GM21786 (cell line): Measurements from ENCODE around the gene BTBD9.

Experiments
- ATAC-seq: cut with Tn5 transposase; IDR thresholded peaks from one replicate; pipeline ENCODE4 v1.9.1; 2021; ENCODE audit not compliant: unreplicated experiment

The BTBD9 gene

DNA sequence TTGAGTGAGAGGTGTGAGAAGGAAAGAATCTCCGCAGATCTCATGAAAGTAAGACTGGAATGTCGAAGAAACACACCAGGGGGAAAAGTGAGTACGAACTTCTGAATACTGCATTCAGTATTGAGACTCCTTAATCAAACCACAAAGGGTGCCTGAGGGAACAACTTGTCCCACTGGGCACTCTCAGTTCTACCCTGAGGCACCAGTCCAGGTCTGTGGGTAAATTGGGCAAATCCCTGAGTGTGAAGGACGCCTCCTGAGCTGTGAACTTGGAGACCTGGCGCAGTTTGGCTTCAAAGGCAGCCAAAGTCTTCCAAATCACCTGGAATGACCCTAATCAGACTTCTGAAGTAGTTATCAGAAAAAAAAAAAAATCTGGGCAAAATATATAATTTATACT is 329.7 kb downstream of the BTBD9 start:
- no peak for ATAC-seq

- ATAC-seq = peak; percentile 70
Observed at GRCh38 chr6:38307740-38308139, 332.0 kb downstream of the BTBD9 start.

DNA sequence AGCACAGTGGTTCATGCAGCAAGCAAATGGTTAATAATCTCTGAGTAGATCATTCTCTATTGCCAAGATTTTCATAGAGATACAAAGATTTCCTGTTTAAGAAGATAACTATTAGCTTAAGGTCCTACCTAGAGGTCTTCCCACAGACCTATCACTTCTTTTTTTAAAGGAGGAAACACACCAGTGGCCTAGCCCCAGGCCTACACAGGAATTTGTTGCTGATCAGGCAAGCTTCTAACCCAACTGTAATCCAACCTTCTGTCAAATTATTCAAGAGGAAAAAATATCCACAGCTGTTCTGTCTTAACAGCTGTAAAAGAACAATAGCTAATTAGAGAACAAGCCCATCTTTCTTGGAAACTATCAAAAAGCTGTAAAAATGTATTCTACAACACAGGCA is 332.8 kb downstream of the BTBD9 start:
- ATAC-seq = peak; percentile 52

DNA sequence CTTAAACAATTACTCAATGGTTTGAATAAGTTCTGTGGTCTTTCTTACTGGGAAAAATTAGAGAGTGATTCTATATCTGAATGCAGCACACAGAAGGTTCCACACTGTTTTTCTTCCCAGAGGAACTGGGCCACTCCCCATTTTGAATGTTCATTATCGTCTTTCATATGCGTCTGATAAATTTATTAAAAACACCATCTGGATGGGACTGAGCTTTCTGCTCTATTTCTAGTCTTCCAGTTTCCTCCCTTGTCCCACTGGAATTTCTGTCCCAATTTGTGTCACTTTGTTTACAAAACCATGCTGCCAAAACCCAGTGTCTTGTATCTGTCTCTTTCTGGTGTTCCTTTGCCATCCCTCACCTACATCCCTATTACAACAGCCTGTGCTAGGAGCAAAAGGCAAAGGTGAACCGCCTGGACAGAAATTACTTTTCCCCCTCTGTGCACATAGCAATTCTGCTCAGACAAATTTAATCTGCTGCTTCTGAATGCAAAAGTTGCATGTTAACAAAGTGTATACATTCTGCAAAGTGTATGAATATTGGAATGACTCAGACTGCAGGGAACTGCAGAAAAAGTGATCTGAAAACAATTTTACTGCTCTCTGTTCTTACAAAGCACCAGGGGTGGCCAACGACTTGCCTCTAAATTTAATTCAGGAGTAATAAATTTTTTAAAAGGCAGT is 333.6 kb downstream of the BTBD9 start:
- ATAC-seq = peak; percentile 65

- no peak for ATAC-seq
Observed at GRCh38 chr6:38302838-38303237, 336.9 kb downstream of the BTBD9 start.

DNA sequence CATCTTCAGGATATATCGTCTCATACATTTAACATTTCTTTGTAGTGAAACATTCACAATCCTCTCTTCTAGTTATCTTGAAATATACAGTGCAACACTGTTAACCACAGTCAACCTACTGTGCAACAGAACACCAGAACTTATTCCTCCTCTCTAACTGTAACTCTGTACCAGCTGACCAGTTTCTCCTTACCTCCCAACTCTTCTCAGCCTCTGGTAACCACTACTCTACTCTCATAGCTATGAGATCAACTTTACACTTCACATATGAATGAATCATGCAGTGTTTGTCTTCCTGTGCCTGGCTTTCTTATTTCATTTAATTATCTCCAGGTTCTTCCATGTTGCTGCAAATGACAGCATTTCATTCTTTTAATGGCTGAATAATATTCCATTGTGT is 337.6 kb downstream of the BTBD9 start:
- no peak for ATAC-seq

DNA sequence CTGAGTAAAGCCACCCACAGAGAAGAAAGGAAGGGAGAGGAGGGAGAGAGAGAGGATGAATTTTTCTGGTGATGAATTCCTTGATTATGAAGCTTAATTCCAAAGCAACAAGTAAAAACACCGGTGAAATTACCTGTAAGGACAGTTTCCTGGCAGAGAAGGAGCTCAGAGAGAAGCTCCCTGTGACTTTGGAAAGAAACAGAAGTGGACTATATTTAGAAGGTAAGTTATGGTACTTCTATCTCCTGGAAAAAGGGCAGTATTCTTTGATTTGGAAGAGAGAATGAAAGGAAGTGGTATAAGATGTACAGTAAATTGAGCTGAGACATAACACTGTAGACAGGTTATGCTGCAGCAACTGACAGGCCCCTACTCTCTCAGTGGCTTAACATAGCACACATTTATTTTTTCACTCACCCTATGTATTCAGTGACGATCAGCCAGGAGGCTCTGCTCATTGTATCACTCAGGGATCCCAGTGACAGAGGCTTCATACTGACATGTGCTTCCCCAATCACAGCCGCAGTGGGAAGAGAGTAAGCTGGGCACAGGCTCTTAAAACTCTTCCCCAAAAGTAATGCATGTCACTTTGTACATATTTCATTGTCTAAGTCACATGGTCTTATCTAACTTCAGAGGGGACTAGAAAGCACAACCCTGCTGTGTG is 349.5 kb downstream of the BTBD9 start:
- no peak for ATAC-seq

DNA sequence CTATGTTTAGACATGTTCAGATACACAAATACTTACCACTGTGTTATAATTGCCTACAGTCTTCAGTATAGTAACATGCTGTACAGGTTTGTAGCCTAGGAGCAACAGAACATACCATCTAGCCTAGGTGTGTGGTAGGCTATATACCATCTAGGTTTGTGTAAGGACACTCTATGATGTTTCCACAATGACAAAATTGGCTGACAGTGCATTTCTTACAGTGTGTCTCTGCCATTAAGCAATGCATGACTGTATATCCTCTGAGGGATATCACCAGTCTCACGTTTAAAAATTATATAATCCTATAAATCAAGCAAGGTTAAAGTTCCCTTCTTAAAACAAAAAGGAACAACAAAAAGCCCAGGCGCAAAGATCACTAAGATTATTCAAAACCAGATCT is 352.2 kb downstream of the BTBD9 start:
- ATAC-seq = no peak

DNA sequence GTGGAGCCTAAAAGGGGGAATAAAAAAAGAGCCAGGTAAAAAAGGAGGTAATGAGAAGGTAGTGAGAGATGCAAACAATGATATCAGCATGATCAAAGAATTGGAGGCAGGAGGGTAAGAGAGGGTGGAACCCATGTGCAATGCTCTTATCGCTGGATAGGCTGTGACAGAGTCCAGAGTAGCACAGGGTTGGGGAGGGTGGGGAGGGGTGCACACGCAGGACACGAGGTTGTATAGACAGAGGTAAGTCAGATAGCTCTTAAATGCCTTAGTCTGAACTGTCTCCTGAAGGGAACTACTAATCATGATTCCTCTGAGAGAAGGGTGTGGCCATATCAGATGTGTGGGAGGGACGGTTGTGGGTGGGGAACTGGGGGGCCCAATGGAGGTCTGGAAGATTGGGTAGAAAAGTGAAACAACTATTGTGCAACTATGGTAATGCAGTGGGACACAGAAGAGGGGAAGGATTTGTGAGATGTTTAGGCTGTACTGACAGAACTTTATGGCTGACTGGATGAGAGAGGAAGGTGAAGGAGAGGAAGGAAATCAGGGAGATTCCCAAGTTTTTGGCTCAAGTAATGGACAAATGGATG is 354.8 kb downstream of the BTBD9 start:
- ATAC-seq = no peak

- ATAC-seq = no peak
Observed at GRCh38 chr6:38283734-38284362, 355.9 kb downstream of the BTBD9 start.

- no peak for ATAC-seq
Observed at GRCh38 chr6:38282911-38283310, 356.8 kb downstream of the BTBD9 start.

DNA sequence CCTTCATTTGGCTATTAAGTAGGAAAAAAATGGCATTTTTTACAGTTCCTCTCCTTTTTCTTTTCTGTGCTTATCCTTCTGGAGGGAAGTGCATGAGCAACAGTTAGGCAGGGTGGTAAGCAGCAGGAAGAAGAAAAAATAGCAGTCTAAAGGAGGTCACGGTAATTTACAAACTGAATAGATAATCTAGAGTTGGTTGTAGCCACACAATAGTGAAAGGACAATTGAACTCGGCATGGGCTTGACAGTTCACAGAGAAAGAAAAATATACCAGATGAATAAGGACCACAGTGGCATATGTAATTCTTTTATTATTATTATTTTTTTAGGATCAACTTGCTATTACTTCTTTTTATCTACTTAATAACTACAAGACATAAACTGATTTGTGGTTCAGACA is 358.6 kb downstream of the BTBD9 start:
- no peak for ATAC-seq

DNA sequence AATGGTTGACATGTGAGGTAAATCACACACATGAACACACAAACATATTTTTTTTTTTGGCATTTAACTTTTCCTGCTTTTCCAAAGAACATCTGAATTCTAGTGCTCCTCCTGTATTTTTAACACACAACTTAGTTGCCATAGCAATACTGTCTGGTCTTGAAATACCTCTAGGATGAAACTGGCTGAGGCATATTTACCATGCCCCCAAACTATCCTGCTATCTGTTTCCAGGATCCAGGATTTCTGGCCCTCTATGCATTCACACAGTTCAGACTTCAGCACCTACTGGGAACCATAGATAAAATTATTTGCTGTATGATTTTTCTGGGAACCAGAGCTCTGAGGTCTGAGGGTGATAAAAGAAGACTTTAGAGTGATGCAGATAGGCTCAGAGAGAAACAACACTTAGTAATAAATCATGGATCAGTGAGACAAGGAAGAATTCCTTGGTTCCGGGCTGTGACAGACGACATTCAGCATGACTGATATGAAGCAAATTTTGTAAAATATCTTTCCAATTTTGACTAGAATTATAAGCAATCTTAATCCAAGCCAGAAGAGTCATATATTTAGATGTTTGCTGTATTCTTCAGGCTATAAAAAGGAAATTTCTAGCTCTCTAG is 359.7 kb downstream of the BTBD9 start:
- ATAC-seq = no peak

DNA sequence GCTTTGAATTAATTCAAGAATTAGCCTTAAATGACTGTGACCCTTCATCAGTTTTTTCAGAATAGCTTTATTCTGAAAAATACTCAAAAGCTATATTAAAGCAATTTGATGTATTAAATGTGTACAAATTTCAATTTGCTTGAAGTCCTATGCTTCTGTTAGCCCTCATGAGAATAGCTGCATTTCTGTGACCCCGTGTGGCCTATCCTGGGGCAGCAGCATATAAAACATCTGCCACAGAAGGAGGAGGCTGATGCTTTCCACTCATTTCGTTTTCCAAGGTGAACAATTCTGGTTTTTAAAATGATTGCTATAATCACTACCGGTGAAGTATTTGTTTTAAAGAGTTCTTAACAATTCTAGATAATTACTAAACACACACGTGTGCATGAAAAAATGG is 360.3 kb downstream of the BTBD9 start:
- ATAC-seq = no peak

DNA sequence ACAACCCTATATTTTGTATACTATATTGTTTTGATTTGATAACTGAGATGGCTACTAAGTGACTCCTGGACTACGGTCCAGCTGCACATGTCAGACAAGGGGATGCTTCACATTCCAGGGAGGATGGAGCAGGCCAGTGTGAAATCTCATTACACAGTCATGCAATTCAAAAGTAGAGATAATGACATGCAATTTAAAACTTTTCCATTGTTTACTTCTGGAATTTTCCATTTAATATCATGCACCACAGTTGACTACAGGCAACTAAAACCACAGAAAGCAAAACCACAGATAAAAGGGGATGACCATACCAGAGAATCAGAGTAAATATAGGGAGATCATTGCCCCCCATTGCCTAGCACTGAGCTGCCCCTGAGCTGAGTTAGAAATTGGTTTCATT is 366.4 kb downstream of the BTBD9 start:
- no peak for ATAC-seq

- ATAC-seq = no peak
Observed at GRCh38 chr6:38272222-38272621, 367.5 kb downstream of the BTBD9 start.

DNA sequence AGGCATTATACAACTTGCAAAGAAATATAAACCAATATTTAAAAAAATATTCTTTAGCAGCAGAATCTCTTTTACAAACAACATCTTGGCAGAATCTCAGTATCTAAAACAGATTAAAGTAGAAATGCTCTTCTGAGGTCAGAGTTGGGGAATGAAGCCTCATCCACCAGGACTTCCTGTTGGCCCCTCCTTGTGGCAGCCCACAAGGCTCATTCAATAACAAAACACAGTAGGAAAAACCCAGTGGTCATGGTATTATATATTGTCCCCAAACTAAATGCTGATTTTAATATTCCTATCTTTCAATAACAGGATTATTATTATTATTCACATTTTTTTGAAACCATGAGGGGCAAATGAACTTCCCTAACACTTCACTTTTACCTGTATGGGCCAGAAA is 368.6 kb downstream of the BTBD9 start:
- no peak for ATAC-seq

- no peak for ATAC-seq
Observed at GRCh38 chr6:38270367-38270766, 369.4 kb downstream of the BTBD9 start.

DNA sequence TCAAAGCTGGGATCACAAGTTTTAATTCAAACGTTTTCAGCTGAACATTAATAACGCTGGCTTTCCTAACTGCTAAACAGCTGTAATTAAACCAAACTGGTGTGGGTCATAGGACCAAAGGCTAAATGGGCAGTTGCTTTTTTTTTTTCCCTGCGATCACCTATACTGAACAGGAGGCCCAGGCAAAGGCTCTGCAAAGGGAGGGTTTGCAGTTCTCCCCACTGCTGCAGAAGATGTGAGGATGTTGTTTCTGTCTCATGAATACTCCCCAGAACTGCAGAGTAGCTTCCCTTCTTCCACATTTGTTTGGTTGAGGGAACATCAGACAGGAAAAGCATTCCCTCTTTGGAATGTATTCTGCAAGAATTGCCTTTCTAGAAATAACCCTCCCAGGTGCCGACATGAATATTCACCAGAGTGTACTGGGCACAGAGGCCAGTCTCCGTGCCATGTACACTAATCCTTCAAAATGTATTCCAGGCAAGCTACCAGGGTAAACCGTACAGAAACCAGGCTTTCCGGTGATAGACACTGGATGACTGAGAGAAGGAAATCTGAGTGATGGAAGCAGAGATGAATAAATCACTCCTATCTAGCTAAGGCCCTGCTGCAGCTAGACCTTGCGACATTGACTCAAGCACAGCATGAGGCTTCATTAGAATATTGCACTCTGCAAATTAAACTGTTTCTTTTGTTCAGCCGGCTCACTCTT is 370.1 kb downstream of the BTBD9 start:
- ATAC-seq = no peak

- ATAC-seq = no peak
Observed at GRCh38 chr6:38268342-38268741, 371.4 kb downstream of the BTBD9 start.

DNA sequence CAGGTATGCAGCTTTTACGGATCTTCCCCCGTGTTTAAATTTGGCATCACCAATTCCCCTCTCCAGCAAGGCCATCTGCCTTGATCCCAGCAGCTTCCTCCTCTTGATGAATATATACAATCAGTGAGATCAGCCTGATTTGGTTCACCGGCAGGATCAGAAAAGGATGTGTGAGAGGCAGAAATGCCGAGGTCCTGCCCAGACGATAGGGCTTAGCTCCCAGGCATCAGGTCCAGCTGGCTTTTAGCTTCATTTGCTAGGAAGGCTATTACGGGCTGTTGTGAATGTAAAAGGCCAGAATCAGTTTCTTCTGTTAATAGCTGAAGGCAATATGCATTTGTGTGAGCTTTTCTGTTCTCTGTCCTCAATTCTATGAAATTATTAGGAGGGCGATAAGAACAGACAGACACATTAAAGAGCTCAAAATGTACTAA is 372.8 kb downstream of the BTBD9 start:
- ATAC-seq = no peak
